GM13976 (cell line): ENCODE results near the gene MDM2.

Experiments
- DNase-seq: peaks from one replicate; pipeline ENCODE4 v3.0.0; 2012; ENCODE audit warnings: low spot score
- in situ Hi-C: fragments of 300-500 bp; cut with MboI; formaldehyde crosslinking; loops from one replicate; pipeline ENCODE4 v1.12.0; 2022; ENCODE audit warnings: low sequenced_read_pairs, mixed read lengths, inconsistent platforms; ENCODE audit not compliant: unreplicated experiment
- TF ChIP-seq, protein P1 (sequence below): IDR thresholded peaks from 2 replicates; pipeline ENCODE4 v1.5.1; 2012; ENCODE audit warnings: borderline replicate concordance, mild to moderate bottlenecking; ENCODE audit not compliant: insufficient read depth; ENCODE audit errors: extremely low read depth, missing control alignments, control extremely low read depth

Gene MDM2

DNA sequence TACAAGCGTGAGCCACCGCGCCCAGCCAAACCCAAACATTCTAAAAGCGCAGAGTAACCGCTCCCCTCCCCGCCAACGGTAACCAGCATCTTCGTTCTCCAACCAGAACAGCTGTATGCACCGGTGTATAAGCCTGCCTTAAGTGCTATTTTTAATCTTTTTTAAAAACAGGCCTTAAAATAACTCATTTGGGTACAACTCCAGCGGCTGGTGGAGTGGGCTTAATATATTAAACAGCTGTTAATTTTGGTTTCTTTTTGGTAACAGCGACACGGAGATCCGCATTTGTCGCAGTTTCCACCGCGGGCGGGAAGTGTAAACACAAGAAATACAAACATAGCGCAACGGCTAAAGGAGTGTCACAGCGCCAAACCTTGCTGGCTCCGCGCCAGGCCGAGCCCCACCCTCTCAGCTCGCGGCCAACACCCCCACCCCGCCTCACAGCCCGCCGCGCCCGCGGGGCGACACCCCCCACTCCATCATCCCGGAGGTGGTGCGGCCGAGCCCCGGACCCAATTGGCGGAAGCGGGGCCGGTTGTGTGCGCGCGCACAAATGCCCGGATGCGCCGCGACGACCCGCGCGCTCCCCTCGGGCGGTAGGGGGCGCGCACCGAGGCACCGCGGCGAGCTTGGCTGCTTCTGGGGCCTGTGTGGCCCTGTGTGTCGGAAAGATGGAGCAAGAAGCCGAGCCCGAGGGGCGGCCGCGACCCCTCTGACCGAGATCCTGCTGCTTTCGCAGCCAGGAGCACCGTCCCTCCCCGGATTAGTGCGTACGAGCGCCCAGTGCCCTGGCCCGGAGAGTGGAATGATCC, at the start of gene MDM2:
MDM2 (plus strand) TSS at position 602 of the 812 bp plus-strand sequence. CDS start 301 bp downstream, outside the sequence.
- peak; percentile 97 for DNase-seq
- in situ Hi-C loops = no loop called here
- TF ChIP-seq, protein P1, sequence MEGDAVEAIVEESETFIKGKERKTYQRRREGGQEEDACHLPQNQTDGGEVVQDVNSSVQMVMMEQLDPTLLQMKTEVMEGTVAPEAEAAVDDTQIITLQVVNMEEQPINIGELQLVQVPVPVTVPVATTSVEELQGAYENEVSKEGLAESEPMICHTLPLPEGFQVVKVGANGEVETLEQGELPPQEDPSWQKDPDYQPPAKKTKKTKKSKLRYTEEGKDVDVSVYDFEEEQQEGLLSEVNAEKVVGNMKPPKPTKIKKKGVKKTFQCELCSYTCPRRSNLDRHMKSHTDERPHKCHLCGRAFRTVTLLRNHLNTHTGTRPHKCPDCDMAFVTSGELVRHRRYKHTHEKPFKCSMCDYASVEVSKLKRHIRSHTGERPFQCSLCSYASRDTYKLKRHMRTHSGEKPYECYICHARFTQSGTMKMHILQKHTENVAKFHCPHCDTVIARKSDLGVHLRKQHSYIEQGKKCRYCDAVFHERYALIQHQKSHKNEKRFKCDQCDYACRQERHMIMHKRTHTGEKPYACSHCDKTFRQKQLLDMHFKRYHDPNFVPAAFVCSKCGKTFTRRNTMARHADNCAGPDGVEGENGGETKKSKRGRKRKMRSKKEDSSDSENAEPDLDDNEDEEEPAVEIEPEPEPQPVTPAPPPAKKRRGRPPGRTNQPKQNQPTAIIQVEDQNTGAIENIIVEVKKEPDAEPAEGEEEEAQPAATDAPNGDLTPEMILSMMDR = peak; percentile 88

DNA sequence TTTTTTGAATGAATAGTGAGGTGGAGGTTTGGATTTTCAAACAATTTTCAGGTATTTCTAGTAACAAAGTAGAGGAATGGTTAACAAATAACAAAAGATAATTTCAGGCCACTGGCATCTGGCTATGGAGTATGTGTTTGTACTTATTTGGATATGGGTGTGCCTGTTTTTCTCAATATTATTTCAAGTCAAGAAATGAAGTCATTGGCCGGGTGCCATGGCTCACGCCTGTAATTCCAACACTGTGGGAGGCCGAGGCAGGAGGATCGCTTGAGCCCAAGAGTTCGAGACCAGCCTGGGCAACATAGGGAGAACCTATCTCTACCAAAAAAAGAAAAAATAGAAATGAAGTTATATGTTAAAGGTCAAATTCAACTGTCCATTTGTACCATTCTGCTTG, 48.1 kb upstream of the MDM2 start:
- no peak for DNase-seq
- TF ChIP-seq, protein P1 = no peak
- in situ Hi-C loops = no loop called here

DNA sequence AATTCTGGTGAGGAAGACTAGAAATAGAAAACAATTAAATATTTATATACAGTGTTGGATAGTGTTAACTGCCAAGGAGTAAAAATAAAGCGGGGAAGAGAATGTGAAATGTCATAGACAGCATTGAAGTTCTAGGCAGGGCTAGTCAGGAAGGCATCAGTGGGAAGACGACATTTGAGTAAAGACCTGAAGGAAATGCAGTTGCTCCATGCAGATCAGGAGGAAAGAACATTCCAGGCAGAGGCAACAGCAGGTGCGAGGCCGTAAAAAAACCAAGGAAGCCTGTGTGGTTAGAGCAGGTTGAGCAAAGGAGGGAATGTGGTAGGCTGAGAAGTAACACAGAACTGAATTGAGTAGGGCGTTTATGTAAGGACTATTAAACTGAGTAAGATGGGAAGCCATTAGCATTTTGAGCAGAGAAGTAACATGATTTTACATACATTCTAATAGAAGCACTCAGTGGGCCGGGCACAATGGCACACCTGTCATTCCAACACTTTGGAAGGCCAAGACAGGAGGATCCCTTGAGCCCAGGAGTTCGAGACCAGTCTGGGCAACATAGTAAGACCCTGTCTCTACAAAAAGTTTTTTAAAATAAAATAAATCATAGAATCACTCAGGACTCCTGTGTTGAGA, 47.1 kb upstream of the MDM2 start:
- DNase-seq = no peak
- in situ Hi-C loops = no loop called here
- TF ChIP-seq, protein P1 = no peak

DNA sequence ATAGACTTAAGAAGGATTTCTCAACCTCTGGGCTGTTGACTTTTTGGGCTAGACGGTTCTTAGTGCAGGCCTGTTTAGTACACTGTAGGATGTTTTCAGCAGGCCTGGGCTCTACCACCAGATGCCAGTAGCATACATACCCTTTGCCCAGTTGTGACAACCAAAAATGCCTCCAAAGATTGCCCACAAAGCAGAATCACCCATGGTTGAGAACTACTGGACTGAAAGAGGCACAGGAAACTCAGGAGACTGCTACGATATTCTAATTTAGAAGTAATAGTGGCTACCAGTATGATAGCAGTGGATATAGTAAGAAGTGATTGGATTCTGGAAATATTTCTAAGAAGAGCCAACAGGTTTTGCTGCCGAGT, 46.5 kb upstream of the MDM2 start:
- DNase-seq = no peak
- in situ Hi-C loops = no loop called here
- TF ChIP-seq, protein P1 = no peak

DNA sequence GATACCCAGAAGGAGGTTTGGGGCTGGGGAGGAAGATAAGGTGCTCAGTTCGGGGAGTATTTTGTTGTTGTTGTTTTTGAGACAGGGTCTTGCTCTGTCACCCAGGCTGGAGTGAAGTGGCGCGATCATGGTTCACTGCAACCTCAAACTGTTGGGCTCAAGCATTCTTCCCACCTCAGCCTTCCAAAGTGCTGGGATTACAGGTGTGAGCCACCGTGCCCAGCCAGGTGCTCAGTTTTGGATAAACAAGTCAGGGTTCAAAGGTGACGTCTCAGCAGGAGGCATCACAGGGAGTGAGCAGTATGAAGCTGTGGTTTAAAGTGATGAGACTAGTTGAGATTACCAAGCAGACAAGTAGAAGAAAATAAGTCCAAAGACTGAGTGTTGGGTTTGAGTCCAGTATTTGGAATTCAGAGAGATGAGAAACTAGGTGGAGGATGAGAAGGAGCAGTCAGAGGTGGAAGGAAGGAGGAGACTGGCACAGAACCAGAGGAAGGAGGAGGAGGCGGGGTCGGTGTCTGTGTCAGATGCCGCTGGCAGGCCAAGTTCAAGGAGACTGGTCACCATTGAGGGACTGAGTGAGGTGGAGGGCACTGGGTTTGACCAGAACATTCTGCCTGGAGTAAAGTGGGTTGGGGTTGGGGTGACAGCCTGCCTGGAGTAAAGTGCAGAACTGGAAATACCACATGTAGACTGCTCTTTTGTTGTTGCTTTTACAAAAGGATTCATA, 45.9 kb upstream of the MDM2 start:
- DNase-seq = no peak
- in situ Hi-C loops = no loop called here
- TF ChIP-seq, protein P1 = no peak

DNA sequence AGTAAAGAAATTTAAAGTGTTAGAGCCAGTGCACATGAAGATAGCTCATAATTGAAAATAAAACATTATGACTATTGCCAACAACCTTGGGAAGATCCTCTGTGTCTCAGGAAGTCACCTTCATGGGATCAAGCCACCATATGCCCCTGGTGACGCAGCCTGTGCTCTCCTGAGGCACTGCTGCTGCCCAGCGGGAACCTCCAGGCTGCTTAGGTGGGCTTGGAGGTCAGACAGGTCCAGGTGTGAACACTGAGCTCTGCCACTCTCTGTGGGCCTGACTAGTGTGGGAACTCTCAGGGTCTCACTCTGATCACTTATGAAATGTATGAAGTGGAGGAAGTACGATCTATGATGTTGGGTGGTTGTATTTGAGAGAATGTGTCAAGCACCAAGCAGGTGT, 45.3 kb upstream of the MDM2 start:
- in situ Hi-C loops = no loop called here
- TF ChIP-seq, protein P1 = no peak
- DNase-seq = no peak
